ENCODE data around the gene PFKFB2. TPM values are rescaled to one million over a fixed set of nuclear protein-coding genes. Genes with fewer than 3 reads are reported as not detected.

The PFKFB2 gene
- total RNA-seq, 1 experiment from 2014 or later = 12.7 TPM

DNA sequence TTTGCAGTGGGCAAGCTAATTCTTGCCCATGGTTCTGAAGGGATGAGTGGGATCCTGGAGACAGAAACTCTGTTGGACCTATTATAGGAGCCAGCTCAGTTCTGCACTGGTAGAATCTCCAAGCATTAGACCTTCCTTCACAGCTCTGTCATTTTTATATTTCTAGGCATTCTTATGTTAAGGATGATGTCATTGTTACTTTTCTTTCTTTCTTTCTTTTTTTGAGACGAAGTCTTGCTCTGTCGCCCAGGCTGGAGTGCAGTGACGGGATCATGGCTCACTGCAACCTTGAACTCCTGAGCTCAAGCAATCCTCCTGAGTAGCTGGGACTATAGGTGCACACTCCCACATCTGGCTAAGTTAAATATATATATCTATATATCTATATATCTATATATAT lies 7.5 kb downstream of the PFKFB2 start:
- no peak overlapping the region for H3K4me3 ChIP-seq (ENCODE audit: insufficient read depth, low read depth, low read length)
- no peak for DNase-seq
- no peaks in the 10 kb centered on the region for H3K27me3 ChIP-seq (ENCODE audit: control insufficient read depth, insufficient read depth, low read length)
- peaks cover 11% of the 10 kb centered on the region for H3K36me3 ChIP-seq (replicated peaks; ENCODE audit: control insufficient read depth, insufficient read depth, low read length)

DNA sequence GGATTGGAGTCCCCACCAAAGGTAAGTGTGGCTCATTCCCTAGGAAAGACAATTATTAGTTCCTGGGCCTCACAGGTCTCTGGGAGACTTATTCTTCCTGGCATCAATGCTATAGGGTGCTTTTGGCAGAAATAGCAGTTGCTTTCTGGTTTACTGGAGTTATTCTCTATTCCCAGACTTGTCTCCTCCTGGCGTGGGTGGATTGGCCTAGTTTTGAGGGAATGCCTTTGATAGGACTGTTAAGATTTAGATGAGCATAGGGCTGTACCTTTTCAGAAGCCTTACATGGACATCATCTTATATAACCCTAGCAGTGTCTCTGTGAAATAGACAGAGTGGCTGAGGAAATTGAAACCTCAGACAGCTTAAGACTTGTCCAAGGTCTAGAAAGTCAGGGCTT lies 9.0 kb downstream of the PFKFB2 start:
- Histone ChIP-seq H3K27me3 (ENCODE audit: control insufficient read depth, insufficient read depth, low read length) (no peaks in the 10 kb centered on the region), H3K4me3 (ENCODE audit: insufficient read depth, low read depth, low read length) (no peak overlapping the region), H3K36me3 (replicated peaks; ENCODE audit: control insufficient read depth, insufficient read depth, low read length) (peaks cover 13% of the 10 kb centered on the region)
- DNase-seq = no peak

DNA sequence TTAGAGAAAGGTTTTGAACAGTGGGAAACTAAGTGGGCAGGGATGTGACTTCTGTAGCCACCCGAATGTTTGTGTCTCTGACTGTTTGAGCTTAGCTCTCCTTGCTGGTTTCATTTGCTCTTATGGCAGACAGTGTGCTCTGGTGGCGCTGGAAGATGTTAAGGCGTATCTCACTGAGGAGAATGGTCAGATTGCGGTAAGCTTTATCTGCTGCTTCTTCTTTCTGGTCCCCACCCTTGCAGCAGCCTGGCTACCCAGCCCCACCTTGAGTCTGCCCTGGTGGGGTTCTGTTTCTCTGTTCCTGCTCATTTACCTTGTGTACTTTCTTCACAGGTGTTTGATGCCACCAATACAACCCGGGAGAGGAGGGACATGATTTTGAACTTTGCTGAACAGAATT lies 9.9 kb downstream of the PFKFB2 start:
- peaks cover 13% of the 10 kb centered on the region for H3K36me3 ChIP-seq (replicated peaks; ENCODE audit: control insufficient read depth, insufficient read depth, low read length)
- no peaks in the 10 kb centered on the region for H3K27me3 ChIP-seq (ENCODE audit: control insufficient read depth, insufficient read depth, low read length)
- no peak for DNase-seq
- no peak overlapping the region for H3K4me3 ChIP-seq (ENCODE audit: insufficient read depth, low read depth, low read length)

DNA sequence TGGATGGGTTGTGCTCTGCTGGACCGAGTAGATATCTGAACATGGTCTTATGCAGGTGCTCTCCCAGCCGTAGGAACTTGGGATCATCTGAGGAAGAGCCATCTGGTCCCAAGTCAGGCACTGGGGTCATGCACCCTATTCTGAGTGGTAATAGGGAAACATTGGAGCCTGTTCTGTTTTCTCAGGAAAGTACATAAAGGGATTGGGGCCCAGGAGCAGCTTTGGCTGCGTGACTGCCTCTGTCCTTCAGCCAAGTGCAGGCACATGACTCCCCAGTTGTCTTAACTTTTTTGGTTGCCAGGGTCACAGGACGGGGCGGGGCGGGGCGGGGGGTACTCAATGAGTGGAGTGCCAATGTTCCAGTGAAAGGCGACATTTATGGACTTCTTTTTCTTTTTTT lies 11.5 kb downstream of the PFKFB2 start:
- no peak for DNase-seq
- peaks cover 15% of the 10 kb centered on the region for H3K36me3 ChIP-seq (replicated peaks; ENCODE audit: control insufficient read depth, insufficient read depth, low read length)
- no peaks in the 10 kb centered on the region for H3K27me3 ChIP-seq (ENCODE audit: control insufficient read depth, insufficient read depth, low read length)
- no peak overlapping the region for H3K4me3 ChIP-seq (ENCODE audit: insufficient read depth, low read depth, low read length)

DNA sequence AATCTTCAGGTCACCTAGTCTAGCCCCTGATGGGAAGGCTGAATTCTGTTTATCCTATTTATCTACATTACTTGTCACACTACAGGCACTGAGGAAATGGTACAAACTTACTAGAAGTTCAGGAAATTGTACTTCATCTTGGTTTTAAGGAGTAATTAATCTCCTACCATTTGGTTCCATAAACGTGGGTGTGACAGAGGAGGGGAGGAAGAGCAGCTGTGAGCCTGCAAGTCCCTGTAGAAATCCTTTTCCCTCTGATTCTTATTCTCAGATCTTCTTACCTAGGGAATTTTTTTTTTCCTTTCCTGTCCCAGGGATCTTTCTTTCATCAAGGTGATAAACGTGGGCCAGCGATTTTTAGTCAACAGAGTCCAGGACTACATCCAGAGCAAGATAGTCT lies 14.1 kb downstream of the PFKFB2 start:
- no peaks in the 10 kb centered on the region for H3K27me3 ChIP-seq (ENCODE audit: control insufficient read depth, insufficient read depth, low read length)
- peaks cover 19% of the 10 kb centered on the region for H3K36me3 ChIP-seq (replicated peaks; ENCODE audit: control insufficient read depth, insufficient read depth, low read length)
- H3K4me3 ChIP-seq (ENCODE audit: insufficient read depth, low read depth, low read length) = no peak overlapping the region
- DNase-seq = no peak

DNA sequence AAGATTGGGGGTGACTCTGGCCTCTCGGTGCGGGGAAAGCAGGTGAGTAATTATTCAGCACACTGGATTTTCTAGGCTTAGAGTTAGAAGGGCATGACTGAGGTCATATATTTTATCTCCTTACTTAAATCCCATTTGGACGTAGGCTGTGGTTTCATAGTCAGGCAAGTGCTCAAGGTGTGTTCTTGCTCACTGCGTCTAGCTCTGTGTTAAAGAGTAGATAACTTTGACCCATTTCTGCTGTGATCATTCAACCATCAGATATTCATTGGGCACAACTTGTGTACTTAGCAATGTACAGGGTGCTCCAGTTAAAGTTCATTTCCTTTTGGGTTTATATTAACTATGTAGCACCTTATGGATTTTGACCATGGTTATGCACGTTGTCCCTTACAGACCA lies 14.6 kb downstream of the PFKFB2 start:
- Histone ChIP-seq H3K4me3 (ENCODE audit: insufficient read depth, low read depth, low read length) (no peak overlapping the region), H3K36me3 (replicated peaks; ENCODE audit: control insufficient read depth, insufficient read depth, low read length) (peaks cover 20% of the 10 kb centered on the region), H3K27me3 (ENCODE audit: control insufficient read depth, insufficient read depth, low read length) (no peaks in the 10 kb centered on the region)
- no peak for DNase-seq

DNA sequence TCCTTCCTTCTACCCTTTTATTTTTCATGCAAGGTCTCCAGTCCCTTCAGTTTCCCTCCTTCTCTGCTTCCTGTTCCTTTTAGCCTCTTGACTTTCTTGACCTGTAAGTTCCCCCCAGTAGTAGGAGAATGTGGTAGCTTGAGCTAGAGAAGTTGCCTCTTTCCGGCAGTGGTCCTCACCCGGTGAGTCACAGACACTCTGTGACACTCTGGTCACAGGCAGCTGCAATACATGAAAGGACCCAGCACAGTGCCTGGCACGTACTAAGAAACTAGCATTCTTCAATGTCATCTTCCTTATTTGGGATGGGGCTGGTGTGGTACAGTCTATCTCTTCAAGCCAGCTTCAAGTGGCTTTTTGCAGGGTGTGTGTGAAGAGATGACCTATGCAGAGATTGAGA lies 16.0 kb downstream of the PFKFB2 start:
- H3K36me3 ChIP-seq (replicated peaks; ENCODE audit: control insufficient read depth, insufficient read depth, low read length) = peaks cover 13% of the 10 kb centered on the region
- DNase-seq = no peak
- no peaks in the 10 kb centered on the region for H3K27me3 ChIP-seq (ENCODE audit: control insufficient read depth, insufficient read depth, low read length)
- no peak overlapping the region for H3K4me3 ChIP-seq (ENCODE audit: insufficient read depth, low read depth, low read length)

DNA sequence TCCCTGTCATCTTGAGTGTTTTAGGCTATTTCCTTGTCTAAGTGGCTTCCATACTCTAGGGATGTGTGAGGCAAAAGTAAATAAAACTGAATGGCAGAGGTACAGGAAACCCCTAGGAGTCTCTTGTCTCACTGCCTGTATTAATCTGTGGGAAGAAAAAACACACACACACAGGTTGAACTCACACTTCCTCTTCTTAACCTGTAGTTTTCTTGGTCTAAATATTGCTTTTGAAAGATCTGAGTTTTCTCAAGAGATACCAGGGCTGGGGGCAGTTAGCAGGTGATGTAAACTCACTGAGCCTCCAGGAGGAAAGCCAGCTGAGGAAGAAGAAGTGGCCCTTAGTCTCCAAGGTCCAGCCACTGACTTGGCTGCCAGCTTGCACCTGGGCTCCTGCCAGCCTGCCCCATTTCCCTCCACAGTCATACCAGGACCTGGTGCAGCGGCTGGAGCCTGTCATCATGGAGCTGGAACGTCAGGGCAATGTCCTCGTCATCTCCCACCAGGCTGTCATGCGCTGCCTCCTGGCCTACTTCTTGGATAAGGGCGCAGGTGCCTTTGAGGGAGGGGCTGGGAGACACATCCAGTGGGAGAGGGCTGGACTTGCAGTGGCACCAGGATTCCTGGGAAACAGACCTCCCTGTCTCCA lies 16.9 kb downstream of the PFKFB2 start:
- Histone ChIP-seq H3K36me3 (replicated peaks; ENCODE audit: control insufficient read depth, insufficient read depth, low read length) (peaks cover 11% of the 10 kb centered on the region), H3K4me3 (ENCODE audit: insufficient read depth, low read depth, low read length) (no peak overlapping the region), H3K27me3 (ENCODE audit: control insufficient read depth, insufficient read depth, low read length) (no peaks in the 10 kb centered on the region)
- no peak for DNase-seq

DNA sequence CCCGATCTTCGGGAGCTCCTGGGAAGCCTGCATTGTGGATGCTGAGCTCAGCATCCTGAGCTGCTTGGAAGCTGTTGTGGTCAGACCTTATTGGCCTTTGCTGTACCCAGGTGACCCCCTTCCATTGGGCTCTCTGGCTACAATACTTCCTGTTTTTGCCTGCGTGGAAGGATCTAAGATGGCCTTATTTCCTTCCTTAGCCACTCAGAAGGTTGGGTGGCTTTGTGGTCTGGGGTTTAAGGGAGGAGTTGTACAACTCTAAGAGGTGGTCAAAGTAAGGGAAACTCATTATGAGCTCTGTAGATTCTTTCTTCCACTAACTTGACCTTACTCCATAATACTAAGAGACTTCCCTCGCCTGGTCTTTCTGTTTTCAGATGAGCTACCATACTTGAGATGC lies 17.7 kb downstream of the PFKFB2 start:
- no peaks in the 10 kb centered on the region for H3K27me3 ChIP-seq (ENCODE audit: control insufficient read depth, insufficient read depth, low read length)
- peaks cover 11% of the 10 kb centered on the region for H3K36me3 ChIP-seq (replicated peaks; ENCODE audit: control insufficient read depth, insufficient read depth, low read length)
- DNase-seq = no peak
- H3K4me3 ChIP-seq (ENCODE audit: insufficient read depth, low read depth, low read length) = no peak overlapping the region

DNA sequence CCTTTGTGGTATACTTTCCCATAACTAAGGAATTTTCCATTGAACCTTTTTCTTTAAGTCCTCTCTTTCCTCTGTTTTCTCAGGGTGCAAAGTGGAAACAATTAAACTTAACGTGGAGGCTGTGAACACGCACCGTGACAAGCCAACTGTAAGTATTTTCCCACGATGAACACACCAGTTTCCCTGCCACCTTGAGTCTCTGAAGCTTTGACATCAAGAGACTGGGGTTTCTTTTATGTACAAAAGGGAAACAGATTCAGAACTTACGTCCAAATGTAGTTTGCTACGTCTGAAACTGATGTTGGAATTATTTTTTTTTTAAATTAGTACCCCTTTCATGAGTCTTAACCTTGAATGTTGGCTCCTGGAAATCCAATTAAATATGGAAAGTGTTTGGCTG lies 18.4 kb downstream of the PFKFB2 start:
- peaks cover 11% of the 10 kb centered on the region for H3K36me3 ChIP-seq (replicated peaks; ENCODE audit: control insufficient read depth, insufficient read depth, low read length)
- no peak for DNase-seq
- no peak overlapping the region for H3K4me3 ChIP-seq (ENCODE audit: insufficient read depth, low read depth, low read length)

DNA sequence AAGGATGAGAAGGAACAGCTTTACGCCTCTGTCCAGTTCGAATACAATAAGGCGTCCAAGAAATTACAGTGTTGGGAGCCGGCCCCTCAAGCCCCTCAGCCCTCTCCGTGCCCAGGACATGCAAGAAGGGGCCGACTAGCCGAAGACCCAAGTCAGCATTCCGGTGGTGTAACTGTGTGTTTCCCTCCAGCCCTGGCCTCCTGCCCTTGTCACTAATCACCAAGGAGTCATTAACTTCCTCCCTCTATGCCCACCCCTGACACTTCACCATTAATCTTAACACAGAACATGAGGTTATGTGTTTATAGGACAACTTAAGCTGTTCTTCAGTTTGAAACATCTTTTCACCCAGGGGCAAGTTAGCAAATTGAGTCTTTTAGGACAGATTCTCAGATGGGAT lies 19.2 kb downstream of the PFKFB2 start:
- H3K4me3 ChIP-seq (ENCODE audit: insufficient read depth, low read depth, low read length) = no peak overlapping the region
- peaks cover 9% of the 10 kb centered on the region for H3K36me3 ChIP-seq (replicated peaks; ENCODE audit: control insufficient read depth, insufficient read depth, low read length)
- H3K27me3 ChIP-seq (ENCODE audit: control insufficient read depth, insufficient read depth, low read length) = no peaks in the 10 kb centered on the region
- no peak for DNase-seq

More for the DNA sequence above, 18.4 kb downstream of the PFKFB2 start:
- H3K27me3 ChIP-seq (ENCODE audit: control insufficient read depth, insufficient read depth, low read length) = no peaks in the 10 kb centered on the region

DNA sequence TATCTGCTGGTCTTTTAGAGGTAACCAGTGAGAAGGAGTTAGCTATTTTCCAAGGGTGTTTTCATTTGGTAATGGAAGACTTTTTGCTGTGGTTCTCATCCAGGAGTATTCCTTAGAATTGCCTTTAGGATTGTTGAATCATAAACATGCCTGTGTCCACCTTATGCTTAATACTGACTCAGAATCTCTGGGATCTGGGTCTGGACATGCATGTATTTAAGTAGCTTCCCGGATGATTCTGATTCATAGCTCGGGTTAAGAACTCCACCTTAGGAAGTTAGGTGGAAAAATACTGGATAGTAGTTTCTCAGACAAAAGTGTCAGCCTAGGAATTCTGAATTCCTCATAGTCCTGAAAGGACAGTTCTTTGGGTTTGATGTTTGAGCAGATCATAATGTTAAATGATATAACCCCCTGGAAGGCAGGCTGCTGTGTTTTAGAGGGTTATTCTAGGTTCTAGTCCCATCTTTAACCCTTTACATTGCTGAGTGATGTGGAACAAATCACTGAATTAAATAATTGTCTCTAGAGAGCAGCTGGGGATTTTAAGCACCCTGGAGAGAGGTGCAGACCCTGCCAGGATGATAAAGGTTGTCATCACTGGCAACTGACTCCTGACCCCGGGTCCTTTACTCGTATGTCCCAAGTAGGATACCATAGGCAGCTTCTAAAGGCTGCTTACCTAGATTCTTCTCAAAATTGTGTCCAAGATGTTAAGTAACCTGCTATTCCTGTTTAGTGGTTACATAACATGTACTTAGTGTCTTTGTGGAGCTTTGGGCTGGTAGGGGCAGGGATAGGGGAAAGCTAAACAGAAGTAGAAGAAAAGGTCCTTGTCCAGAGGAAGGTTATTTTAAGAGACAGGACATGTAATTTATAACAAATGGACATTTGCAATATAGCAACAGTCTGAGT lies 21.1 kb downstream of the PFKFB2 start:
- Histone ChIP-seq H3K4me3 (ENCODE audit: insufficient read depth, low read depth, low read length) (no peak overlapping the region), H3K36me3 (replicated peaks; ENCODE audit: control insufficient read depth, insufficient read depth, low read length) (peaks cover 10% of the 10 kb centered on the region), H3K27me3 (ENCODE audit: control insufficient read depth, insufficient read depth, low read length) (no peaks in the 10 kb centered on the region)
- no peak for DNase-seq

DNA sequence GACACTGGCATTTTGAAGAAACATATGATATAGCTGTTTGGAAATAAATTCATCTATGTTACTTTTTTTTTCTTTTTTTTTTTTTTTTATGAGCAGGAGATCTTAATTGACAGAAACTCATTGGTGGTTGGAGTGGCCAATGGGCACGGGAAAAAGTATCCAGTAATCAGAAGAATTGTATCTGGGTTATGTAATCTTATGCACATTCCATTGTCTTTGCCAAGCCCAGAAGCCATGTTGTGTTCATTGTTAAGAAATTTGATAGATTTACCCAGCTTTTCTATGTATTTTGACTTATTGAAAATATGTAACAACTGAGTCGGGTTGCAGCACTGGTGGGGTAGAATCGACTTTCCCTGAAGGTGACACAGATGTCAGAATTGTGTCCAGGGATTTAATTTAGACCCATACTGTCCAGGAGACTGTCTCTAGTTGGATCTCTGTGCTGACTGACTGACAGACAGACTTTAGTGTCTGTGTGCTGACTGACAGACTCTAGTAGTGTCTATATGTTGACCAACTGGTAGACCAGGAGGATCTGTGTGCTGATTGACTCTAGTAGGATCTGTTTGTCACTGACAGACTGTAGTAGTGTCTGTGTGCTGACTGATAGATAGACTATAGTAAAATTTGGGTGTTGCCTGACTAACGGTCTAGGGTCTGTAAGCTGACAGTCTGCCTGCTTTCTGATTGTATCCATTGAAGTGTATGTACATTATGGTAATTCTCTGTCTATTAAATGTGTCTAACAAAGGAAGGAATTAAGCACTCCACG lies 23.3 kb downstream of the PFKFB2 start:
- no peak for DNase-seq
- Histone ChIP-seq H3K36me3 (replicated peaks; ENCODE audit: control insufficient read depth, insufficient read depth, low read length) (peaks cover 5% of the 10 kb centered on the region), H3K4me3 (ENCODE audit: insufficient read depth, low read depth, low read length) (no peak overlapping the region)

DNA sequence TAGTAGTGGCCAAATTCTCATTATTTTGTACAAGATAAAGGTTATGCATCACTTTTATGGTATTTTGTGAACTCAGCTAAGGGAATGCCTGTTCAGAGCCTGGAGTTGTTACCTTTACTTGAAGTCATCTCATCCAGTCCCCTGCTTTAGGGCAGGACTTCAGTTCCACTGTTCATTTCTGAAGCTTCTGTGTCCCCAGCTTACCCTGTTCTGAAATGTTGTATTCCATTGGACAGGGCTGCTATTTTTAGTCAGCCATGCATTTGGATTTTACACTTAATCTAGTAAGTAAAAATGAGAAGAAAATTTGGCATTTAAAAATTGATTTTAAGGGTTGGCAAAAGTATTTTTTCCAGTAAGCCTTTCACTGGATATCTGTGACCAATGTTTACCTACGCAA lies 23.9 kb downstream of the PFKFB2 start:
- H3K36me3 ChIP-seq (replicated peaks; ENCODE audit: control insufficient read depth, insufficient read depth, low read length) = peaks cover 3% of the 10 kb centered on the region; the same call in 1 of the 2 replicates
- no peak overlapping the region for H3K4me3 ChIP-seq (ENCODE audit: insufficient read depth, low read depth, low read length)

More for the DNA sequence above, 23.3 kb downstream of the PFKFB2 start:
- no peaks in the 10 kb centered on the region for H3K27me3 ChIP-seq (ENCODE audit: control insufficient read depth, insufficient read depth, low read length)

More for the DNA sequence above, 23.9 kb downstream of the PFKFB2 start:
- no peaks in the 10 kb centered on the region for H3K27me3 ChIP-seq (ENCODE audit: control insufficient read depth, insufficient read depth, low read length)
- no peak for DNase-seq

All from H7 (cell line).